Measurements from ENCODE around the gene C1QTNF2. TPM values are rescaled to one million over a fixed set of nuclear protein-coding genes. Genes with fewer than 3 reads are reported as not detected.

Gene C1QTNF2
- total and polyA plus RNA-seq, 10 of the 15 experiments (the other 5 are each of a cell fraction or from before 2014, with no cell fraction given): not detected

DNA sequence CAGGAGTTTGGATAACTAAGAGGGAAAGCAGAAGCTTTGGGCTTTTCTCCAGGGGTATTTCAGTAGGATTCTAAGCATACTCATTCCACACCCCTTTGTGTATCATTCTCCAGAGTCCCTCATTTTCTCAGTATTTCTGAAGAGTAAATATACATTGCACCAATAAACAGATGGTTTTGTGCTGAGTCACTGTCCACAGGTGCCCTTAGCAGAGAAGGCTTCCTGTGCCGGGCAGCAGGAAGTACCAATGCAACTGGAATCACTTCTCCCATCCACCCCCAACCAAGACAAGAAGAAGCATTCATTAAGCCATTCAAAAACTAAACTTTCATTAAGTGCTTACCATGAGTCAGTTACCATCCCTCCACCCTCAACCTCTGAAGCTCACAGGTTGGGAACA, 54.5 kb downstream of the C1QTNF2 start (continued):
- TF ChIP-seq SUZ12 (IDR thresholded peaks at IDR 0.05; ENCODE audit: unreplicated experiment): no peak
- TF ChIP-seq, protein P1, sequence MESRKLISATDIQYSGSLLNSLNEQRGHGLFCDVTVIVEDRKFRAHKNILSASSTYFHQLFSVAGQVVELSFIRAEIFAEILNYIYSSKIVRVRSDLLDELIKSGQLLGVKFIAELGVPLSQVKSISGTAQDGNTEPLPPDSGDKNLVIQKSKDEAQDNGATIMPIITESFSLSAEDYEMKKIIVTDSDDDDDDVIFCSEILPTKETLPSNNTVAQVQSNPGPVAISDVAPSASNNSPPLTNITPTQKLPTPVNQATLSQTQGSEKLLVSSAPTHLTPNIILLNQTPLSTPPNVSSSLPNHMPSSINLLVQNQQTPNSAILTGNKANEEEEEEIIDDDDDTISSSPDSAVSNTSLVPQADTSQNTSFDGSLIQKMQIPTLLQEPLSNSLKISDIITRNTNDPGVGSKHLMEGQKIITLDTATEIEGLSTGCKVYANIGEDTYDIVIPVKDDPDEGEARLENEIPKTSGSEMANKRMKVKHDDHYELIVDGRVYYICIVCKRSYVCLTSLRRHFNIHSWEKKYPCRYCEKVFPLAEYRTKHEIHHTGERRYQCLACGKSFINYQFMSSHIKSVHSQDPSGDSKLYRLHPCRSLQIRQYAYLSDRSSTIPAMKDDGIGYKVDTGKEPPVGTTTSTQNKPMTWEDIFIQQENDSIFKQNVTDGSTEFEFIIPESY (IDR thresholded peaks at IDR 0.05): no peak

- DNase-seq (ENCODE audit: low read depth, low spot score) (no peak), FAIRE-seq (no peak), ATAC-seq (no peak)
- Histone ChIP-seq H3K27ac (ENCODE audit: control insufficient read depth, insufficient read depth) (no peak overlapping the region), H3K4me2 (ENCODE audit: control insufficient read depth, insufficient read depth) (peak overlapping the region; percentile 89), H4K20me1 (ENCODE audit: control insufficient read depth, insufficient read depth) (no peaks in the 10 kb centered on the region), H3K9ac (ENCODE audit: control insufficient read depth, insufficient read depth, low read length) (no peak overlapping the region), H2AFZ (ENCODE audit: control insufficient read depth, low read depth, low read length) (peak overlapping the region; percentile 71), H3K79me2 (ENCODE audit: control insufficient read depth, insufficient read depth, low read length) (no peaks in the 10 kb centered on the region), H3K4me1 (ENCODE audit: control insufficient read depth, insufficient read depth, low read length) (no peaks in the 10 kb centered on the region), H3K36me3 (ENCODE audit: control insufficient read depth in 2 of 2, insufficient read depth in 2 of 2, low read length in 1 of 2) (no peaks in the 10 kb centered on the region), H3K27me3 (replicated peaks in 1 of 2; ENCODE audit: control insufficient read depth in 2 of 2, insufficient read depth in 2 of 2, low read length in 1 of 2) (peaks cover 8 to 16% of the 10 kb centered on the region in 2 experiments), H3K9me3 (replicated peaks; ENCODE audit: control insufficient read depth, insufficient read depth, low read length) (no peaks in the 10 kb centered on the region; the same call in 2 of the 3 replicates), H3K4me3 (peak overlapping the region; percentile 61; the same call in 1 of the 2 replicates)
- 27% methylated on average over 8 of the region's 8 CpGs for WGBS (ENCODE audit: insufficient coverage, insufficient replicate concordance, low lambda C conversion rate, missing lambda C conversion rate)
- CTCF ChIA-PET: no interaction called here
- no TSS peak for BruUV-seq (replicated peaks)
- POLR2A ChIA-PET: no interaction called here
- SMC1A ChIA-PET (ENCODE audit: uncharacterized antibody, unreplicated experiment): interaction anchor here (1.7 kb wide), 1 partner anchor 11 kb away, joined by 4 read pairs; no protein-coding TSS in a partner anchor
- TF ChIP-seq SPI1 (IDR thresholded peaks at IDR 0.05; ENCODE audit: borderline replicate concordance, insufficient read depth, low read depth, low read length) (no peak), CBFB (IDR thresholded peaks at IDR 0.05; ENCODE audit: low read depth) (no peak), HDGF (IDR thresholded peaks at IDR 0.05) (no peak), EZH2 (IDR thresholded peaks at IDR 0.05; ENCODE audit: borderline replicate concordance, control insufficient read depth, low read depth, low read length) (0 out of 2 replicates have a peak, but pooled peaks have one; percentile 19)
- intact Hi-C loops (cut with micrococcal nuclease; ENCODE audit: unreplicated experiment) (no loop called here), in situ Hi-C loops (cut with MboI) (no loop called here)
- RAD21 ChIA-PET (ENCODE audit: unreplicated experiment): no interaction called here
Measured at GRCh38 chr5:160312960-160313727, 57.3 kb downstream of the C1QTNF2 start.

Data from GM12878 (cell line).